HEK293 (cell line): ENCODE data around the gene NHS.
A peak's percentile ranks its signal among the peaks of the same experiment; 100 is the strongest.

Source experiments
- CTCF ChIA-PET: fragments of 350-600 bp; formaldehyde crosslinking; extraction: SDS; loops from one replicate; lab custom pipeline; 2021; ENCODE audit warnings: antibody characterized with exemption; lab: Yijun Ruan, JAX
- POLR2A ChIA-PET: fragments of 300-600 bp; formaldehyde crosslinking; extraction: SDS; loops from one replicate; lab custom pipeline; 2020; ENCODE audit warnings: antibody characterized with exemption, inconsistent platforms; lab: Yijun Ruan, JAX
- H3K27ac ChIP-seq: fragments of 200-500 bp; sonication (Bioruptor generic); 2 replicates; pipeline ENCODE4 v1.5.1; 2014; ENCODE audit warnings: low read depth, low read length, control low read depth, inconsistent platforms; ENCODE audit errors: extremely low read depth
- H3K36me3 ChIP-seq, 2 experiments: fragments of 200-500 bp in 1 of 2; sonication (Bioruptor generic) in 1 of 2; 1 replicate in 1 of 2; 2 replicates in 1 of 2; pipeline ENCODE4 v1.5.1; 2014 to 2017; ENCODE audit warnings: inconsistent platforms in 2 of 2, low read length in 2 of 2; ENCODE audit not compliant: control insufficient read depth in 2 of 2, insufficient read depth in 1 of 2
- H3K4me1 ChIP-seq: fragments of 200-500 bp; sonication (Bioruptor generic); 2 replicates; pipeline ENCODE4 v1.5.1; 2014; ENCODE audit warnings: mild to moderate bottlenecking, low read length, inconsistent platforms; ENCODE audit not compliant: control insufficient read depth, insufficient read depth
- H3K4me3 ChIP-seq: 2 replicates; pipeline ENCODE4 v1.5.1; 2011; ENCODE audit warnings: low read depth, mild to moderate bottlenecking, control low read depth, low read length, moderate library complexity
- H3K9me3 ChIP-seq: fragments of 200-500 bp; sonication (Bioruptor generic); 2 replicates; pipeline ENCODE4 v1.5.1; 2014; ENCODE audit warnings: low read depth, low read length, inconsistent platforms; ENCODE audit not compliant: control insufficient read depth, insufficient read depth
- EGR2 ChIP-seq: fragments of 450-650 bp; formaldehyde crosslinking; IDR thresholded peaks from 2 replicates; pipeline ENCODE4 v1.5.1; 2016; ENCODE audit warnings: low read depth, missing biosample characterization, missing genetic modification characterization
- GLI4 ChIP-seq: fragments of 450-650 bp; formaldehyde crosslinking; IDR thresholded peaks from 2 replicates; pipeline ENCODE4 v1.5.1; 2016; ENCODE audit warnings: missing biosample characterization, missing genetic modification characterization
- GLIS2 ChIP-seq: fragments of 450-650 bp; formaldehyde crosslinking; IDR thresholded peaks from 2 replicates; pipeline ENCODE4 v1.5.1; 2016; ENCODE audit warnings: missing biosample characterization, missing genetic modification characterization
- HOXC10 ChIP-seq: sonication (generic); formaldehyde crosslinking; IDR thresholded peaks from 2 replicates; pipeline ENCODE4 v1.8.1; 2023; ENCODE audit warnings: mild to moderate bottlenecking, missing genetic modification reagents
- KLF16 ChIP-seq: fragments of 450-650 bp; formaldehyde crosslinking; IDR thresholded peaks from 2 replicates; pipeline ENCODE4 v1.5.1; 2017; ENCODE audit warnings: missing biosample characterization, missing genetic modification characterization
- KLF8 ChIP-seq: fragments of 450-650 bp; formaldehyde crosslinking; IDR thresholded peaks from 2 replicates; pipeline ENCODE4 v1.5.1; 2016; ENCODE audit warnings: missing biosample characterization, missing genetic modification characterization
- SALL2 ChIP-seq: fragments of 450-650 bp; formaldehyde crosslinking; IDR thresholded peaks from 2 replicates; pipeline ENCODE4 v1.5.0; 2017; ENCODE audit warnings: missing biosample characterization, mild to moderate bottlenecking, missing genetic modification characterization, borderline replicate concordance
- ZBTB20 ChIP-seq: fragments of 450-650 bp; formaldehyde crosslinking; IDR thresholded peaks from 2 replicates; pipeline ENCODE4 v1.5.1; 2016; ENCODE audit warnings: missing biosample characterization, missing genetic modification characterization
- ZFHX2 ChIP-seq: fragments of 450-650 bp; formaldehyde crosslinking; conservative IDR thresholded peaks from 2 replicates; pipeline ENCODE4 v1.5.1; 2016; ENCODE audit warnings: missing biosample characterization, missing genetic modification characterization
- ZNF114 ChIP-seq: fragments of 450-650 bp; formaldehyde crosslinking; IDR thresholded peaks from 2 replicates; pipeline ENCODE4 v1.5.0; 2017; ENCODE audit warnings: missing biosample characterization, missing genetic modification characterization
- ZNF157 ChIP-seq: fragments of 450-650 bp; formaldehyde crosslinking; IDR thresholded peaks from 2 replicates; pipeline ENCODE4 v1.5.1; 2016; ENCODE audit warnings: missing biosample characterization, missing genetic modification characterization
- ZNF214 ChIP-seq: fragments of 450-650 bp; formaldehyde crosslinking; IDR thresholded peaks from 2 replicates; pipeline ENCODE4 v1.5.1; 2017; ENCODE audit warnings: missing biosample characterization, mild to moderate bottlenecking, missing genetic modification characterization, borderline replicate concordance
- ZNF221 ChIP-seq: fragments of 450-650 bp; formaldehyde crosslinking; IDR thresholded peaks from 2 replicates; pipeline ENCODE4 v1.5.1; 2017; ENCODE audit warnings: missing biosample characterization, missing genetic modification characterization, borderline replicate concordance
- ZNF302 ChIP-seq: fragments of 450-650 bp; formaldehyde crosslinking; IDR thresholded peaks from 2 replicates; pipeline ENCODE4 v1.5.1; 2016; ENCODE audit warnings: missing biosample characterization, missing genetic modification characterization, low read depth
- ZNF350 ChIP-seq: fragments of 450-650 bp; formaldehyde crosslinking; IDR thresholded peaks from 2 replicates; pipeline ENCODE4 v1.5.0; 2017; ENCODE audit warnings: missing biosample characterization, mild to moderate bottlenecking, missing genetic modification characterization
- ZNF366 ChIP-seq: fragments of 450-650 bp; formaldehyde crosslinking; conservative IDR thresholded peaks from 2 replicates; pipeline ENCODE4 v1.5.1; 2016; ENCODE audit warnings: missing biosample characterization, missing genetic modification characterization
- ZNF514 ChIP-seq: fragments of 450-650 bp; formaldehyde crosslinking; IDR thresholded peaks from 2 replicates; pipeline ENCODE4 v1.5.1; 2016; ENCODE audit warnings: missing biosample characterization, missing genetic modification characterization
- ZNF561 ChIP-seq: fragments of 450-650 bp; IDR thresholded peaks from 2 replicates; pipeline ENCODE4 v1.5.1; 2018; ENCODE audit warnings: missing biosample characterization, missing genetic modification characterization, borderline replicate concordance
- ZNF610 ChIP-seq: fragments of 450-650 bp; formaldehyde crosslinking; IDR thresholded peaks from 2 replicates; pipeline ENCODE4 v1.5.1; 2016; ENCODE audit warnings: missing biosample characterization, missing genetic modification characterization, borderline replicate concordance
- ZNF677 ChIP-seq: fragments of 450-650 bp; IDR thresholded peaks from 2 replicates; pipeline ENCODE4 v1.5.0; 2018; ENCODE audit warnings: missing biosample characterization, mild to moderate bottlenecking, missing genetic modification characterization, moderate library complexity
- ZNF692 ChIP-seq: fragments of 450-650 bp; formaldehyde crosslinking; IDR thresholded peaks from 2 replicates; pipeline ENCODE4 v1.5.1; 2016; ENCODE audit warnings: missing biosample characterization, missing genetic modification characterization
- ZNF830 ChIP-seq: fragments of 450-650 bp; IDR thresholded peaks from 2 replicates; pipeline ENCODE4 v1.5.0; 2018; ENCODE audit warnings: missing biosample characterization, missing genetic modification characterization, low read depth, mild to moderate bottlenecking, moderate library complexity

Gene NHS

GRCh38 chrX:17563515-17563914 lies 188.5 kb downstream of the NHS start:
- no peaks in the 10 kb centered on the region for H3K36me3 ChIP-seq
- no peaks in the 10 kb centered on the region for H3K9me3 ChIP-seq
- CTCF ChIA-PET = no interaction called here
- no peak for TF ChIP-seq ZNF350
- TF ChIP-seq ZFHX2 = peak; percentile 88
- TF ChIP-seq ZNF692 = no peak
- peak; percentile 94 for TF ChIP-seq EGR2 (tag by site-specific recombination)
- TF ChIP-seq GLI4 (tag by site-specific recombination) = no peak
- TF ChIP-seq, all 188 proteins: peak for 2
- H3K4me1 ChIP-seq = peaks cover 14% of the 10 kb centered on the region; the same call in 1 of the 2 replicates
- H3K27ac ChIP-seq = no peak overlapping the region
- H3K4me3 ChIP-seq = no peak overlapping the region
- POLR2A ChIA-PET = interaction anchor here (0.8 kb wide), 1 partner anchor 26 kb away, joined by 3 read pairs; no protein-coding TSS in a partner anchor

GRCh38 chrX:17564689-17565409 lies 189.8 kb downstream of the NHS start:
- peaks cover 9% of the 10 kb centered on the region; the same call in 1 of the 2 replicates for H3K4me1 ChIP-seq
- CTCF ChIA-PET = no interaction called here
- TF ChIP-seq KLF16 (tag by site-specific recombination) (no peak), ZFHX2 (no peak), ZNF677 (tag by site-specific recombination) (no peak), ZNF157 (no peak), ZNF561 (tag by site-specific recombination) (no peak), ZNF514 (no peak)
- TF ChIP-seq, all 188 proteins: peak for 0
- Histone ChIP-seq H3K4me3 (no peak overlapping the region), H3K27ac (no peak overlapping the region), H3K36me3 (no peaks in the 10 kb centered on the region), H3K9me3 (no peaks in the 10 kb centered on the region)
- POLR2A ChIA-PET = no interaction called here

GRCh38 chrX:17566740-17567139 lies 191.7 kb downstream of the NHS start:
- Histone ChIP-seq H3K4me1 (no peaks in the 10 kb centered on the region), H3K36me3 (no peaks in the 10 kb centered on the region), H3K27ac (no peak overlapping the region), H3K4me3 (no peak overlapping the region), H3K9me3 (no peaks in the 10 kb centered on the region)
- POLR2A ChIA-PET = no interaction called here
- TF ChIP-seq ZNF221 (tag by site-specific recombination) = no peak
- TF ChIP-seq HOXC10 (CRISPR knock-in tag) = no peak
- no peak for TF ChIP-seq GLIS2
- no peak for TF ChIP-seq ZNF302 (tag by site-specific recombination)
- TF ChIP-seq ZNF610 (tag by site-specific recombination) = no peak
- no peak for TF ChIP-seq ZNF114 (tag by site-specific recombination)
- no peak for TF ChIP-seq ZBTB20
- TF ChIP-seq ZNF366 (tag by site-specific recombination) = no peak
- TF ChIP-seq KLF8 = no peak
- no peak for TF ChIP-seq SALL2 (tag by site-specific recombination)
- no peak for TF ChIP-seq ZFHX2
- no peak for TF ChIP-seq ZNF214 (tag by site-specific recombination)
- no peak for TF ChIP-seq ZNF830
- CTCF ChIA-PET = interaction anchor here (0.6 kb wide), 1 partner anchor 26 kb away, joined by 3 read pairs; no protein-coding TSS in a partner anchor
